GM19372 (cell line): ENCODE results near the gene IGSF8.
A peak's percentile ranks its signal among the peaks of the same experiment; 100 is the strongest.

Experiments
- ATAC-seq: cut with Tn5 transposase; IDR thresholded peaks from one replicate; pipeline ENCODE4 v1.9.1; 2021; ENCODE audit warnings: mild to moderate bottlenecking, low read depth, moderate library complexity; ENCODE audit not compliant: unreplicated experiment

IGSF8 gene

GRCh38 chr1:160108888-160109662, 10.7 kb upstream of the IGSF8 start:
- ATAC-seq: no peak

- no peak for ATAC-seq
Measured at GRCh38 chr1:160107512-160107911, 9.1 kb upstream of the IGSF8 start.

- ATAC-seq: no peak
Measured at GRCh38 chr1:160105155-160105554, 6.7 kb upstream of the IGSF8 start.

- ATAC-seq: no peak
Measured at GRCh38 chr1:160104486-160104885, 6.1 kb upstream of the IGSF8 start.

- ATAC-seq: no peak
Measured at GRCh38 chr1:160103658-160104408, 5.4 kb upstream of the IGSF8 start.

- ATAC-seq: no peak
Measured at GRCh38 chr1:160101717-160102522, 3.5 kb upstream of the IGSF8 start.

GRCh38 chr1:160101037-160101716, 2.8 kb upstream of the IGSF8 start:
- ATAC-seq: no peak

GRCh38 chr1:160099716-160100375, 1.4 kb upstream of the IGSF8 start:
- no peak for ATAC-seq

GRCh38 chr1:160098852-160099561, 588 bp upstream of the IGSF8 start:
- ATAC-seq: peak; percentile 84

- no peak for ATAC-seq
Measured at GRCh38 chr1:160097151-160097910, 1.1 kb downstream of the IGSF8 start.

- ATAC-seq: no peak
Measured at GRCh38 chr1:160096274-160097116, 1.9 kb downstream of the IGSF8 start.

- ATAC-seq: no peak
Measured at GRCh38 chr1:160095382-160096105, 2.9 kb downstream of the IGSF8 start.

GRCh38 chr1:160094806-160095205, 3.6 kb downstream of the IGSF8 start:
- no peak for ATAC-seq

- ATAC-seq: no peak
Measured at GRCh38 chr1:160094291-160094625, 4.2 kb downstream of the IGSF8 start.

GRCh38 chr1:160093624-160094290, 4.7 kb downstream of the IGSF8 start:
- ATAC-seq: no peak

GRCh38 chr1:160093069-160093395, 5.4 kb downstream of the IGSF8 start:
- no peak for ATAC-seq
